NCI-H748 (cell line): ENCODE results near the gene LRFN3.
"Not testable (repeated sequence)": the region's sequence is repeated elsewhere in the genome, so short reads cannot be mapped to it uniquely, and the experiment has no call there.

Experiments used
- DNase-seq: peaks from one replicate; lab custom pipeline; 2025; ENCODE audit not compliant: unreplicated experiment; lab: John Stamatoyannopoulos, UW

The LRFN3 gene

DNA sequence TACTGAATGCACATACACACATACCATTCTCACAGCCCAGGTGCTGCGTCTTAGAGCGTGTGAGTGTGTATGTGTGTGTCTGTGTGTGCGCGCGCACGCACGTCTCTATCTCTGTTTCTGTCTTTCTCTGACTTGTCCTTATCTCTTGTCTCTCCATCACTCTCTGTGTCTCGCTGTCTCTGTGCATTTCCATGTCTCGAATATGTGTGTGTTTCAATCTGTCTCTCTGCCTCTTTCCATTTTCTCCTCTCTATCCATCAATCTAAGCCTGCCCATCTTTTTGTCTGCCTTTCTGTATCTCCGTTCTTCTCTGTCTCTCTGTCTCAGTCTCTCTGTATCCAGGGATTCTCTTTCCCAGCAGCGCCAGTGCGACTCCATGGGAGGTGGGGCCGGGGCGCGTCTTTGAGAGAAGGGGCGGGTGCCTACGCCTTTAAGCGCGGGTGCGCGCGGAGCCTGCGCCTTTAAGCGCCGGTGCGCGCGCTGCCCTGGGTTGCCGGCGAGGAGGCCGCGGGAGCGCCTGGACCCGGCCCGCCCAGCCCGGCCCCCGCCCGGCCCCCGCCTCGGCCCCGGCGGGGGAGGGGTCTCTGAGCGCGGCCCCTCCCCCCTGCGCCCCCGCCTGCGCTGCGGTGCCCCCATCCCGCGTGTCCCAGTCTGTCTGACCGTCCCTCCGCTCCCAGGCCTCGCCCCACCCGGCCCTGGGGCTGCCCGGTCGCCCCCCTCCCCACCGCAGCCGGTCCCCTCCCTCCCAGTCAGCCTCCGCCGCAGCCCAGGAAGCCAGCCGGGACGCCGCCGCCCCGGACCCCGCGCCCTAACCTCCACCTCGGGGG is at the start of gene LRFN3:
Gene LRFN3, plus strand, starts transcription at position 464 of the 827 bp plus-strand sequence. CDS start 3,052 bp downstream, outside the sequence.
- peak; percentile 98 for DNase-seq

- DNase-seq = no peak
Measured at GRCh38 chr19:35887197-35887596, 49.0 kb upstream of the LRFN3 start.

- no peak for DNase-seq
Measured at GRCh38 chr19:35888398-35888797, 47.8 kb upstream of the LRFN3 start.

DNA sequence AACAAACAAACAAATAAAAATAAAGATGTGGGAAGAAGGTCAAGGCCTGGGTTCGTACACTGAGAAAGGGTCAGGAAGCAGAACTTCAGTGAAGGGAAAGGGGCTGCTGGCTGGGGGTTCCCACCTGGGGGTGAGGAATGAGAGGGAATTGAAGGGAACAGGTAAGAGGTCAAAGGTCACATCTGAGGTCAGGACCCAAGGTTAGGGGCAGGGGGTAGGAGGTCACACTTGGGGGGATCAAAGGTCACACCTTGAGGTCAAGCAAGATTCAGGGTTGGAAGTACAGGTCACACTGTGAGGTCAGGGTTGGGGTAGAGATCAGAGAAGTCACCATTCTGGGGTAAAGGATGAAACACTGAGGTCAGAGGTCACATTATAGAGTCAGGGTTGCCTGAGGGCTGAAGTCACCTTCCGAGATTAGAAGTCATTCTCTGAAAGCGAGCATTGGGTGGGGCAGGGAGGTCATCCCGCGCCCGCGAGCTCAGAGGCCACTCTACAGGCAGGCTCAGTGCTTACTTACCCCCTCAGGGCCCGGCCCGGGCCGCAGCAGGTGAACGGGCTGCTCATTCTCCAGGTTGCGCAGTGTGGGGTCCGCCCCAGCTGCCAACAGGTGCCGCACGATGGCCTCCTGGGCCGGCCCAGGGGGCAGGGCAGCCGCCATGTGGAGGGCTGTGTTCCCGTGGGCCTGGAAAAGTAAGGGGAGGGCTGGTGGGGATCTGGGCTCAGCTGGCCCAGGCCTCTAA is 46.6 kb upstream of the LRFN3 start:
- DNase-seq = no peak

GRCh38 chr19:35890113-35890650 is 46.0 kb upstream of the LRFN3 start:
- no peak for DNase-seq

- not testable (repeated sequence) for DNase-seq
Measured at GRCh38 chr19:35891819-35892218, 44.4 kb upstream of the LRFN3 start.

DNA sequence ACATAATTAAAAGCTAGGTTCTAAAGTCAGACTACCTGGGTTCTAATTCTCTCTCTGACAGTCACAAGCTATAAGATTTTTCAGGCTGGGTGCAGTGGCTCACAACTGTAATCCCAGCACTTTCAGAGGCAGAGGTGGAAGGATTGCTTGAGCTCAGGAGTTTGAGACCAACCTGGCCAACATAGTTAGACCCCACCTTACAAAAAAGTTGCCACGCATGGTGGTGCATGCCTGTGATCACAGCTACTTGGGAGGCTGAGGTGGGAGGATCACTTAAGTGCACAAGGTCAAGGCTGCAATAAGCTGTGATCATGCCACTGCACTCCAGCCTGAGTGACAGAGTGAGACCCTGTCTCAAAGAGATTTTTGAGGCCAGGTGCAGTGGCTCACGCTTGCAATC is 41.8 kb upstream of the LRFN3 start:
- DNase-seq = no peak

GRCh38 chr19:35895911-35896642 is 40.1 kb upstream of the LRFN3 start:
- DNase-seq = no peak

DNA sequence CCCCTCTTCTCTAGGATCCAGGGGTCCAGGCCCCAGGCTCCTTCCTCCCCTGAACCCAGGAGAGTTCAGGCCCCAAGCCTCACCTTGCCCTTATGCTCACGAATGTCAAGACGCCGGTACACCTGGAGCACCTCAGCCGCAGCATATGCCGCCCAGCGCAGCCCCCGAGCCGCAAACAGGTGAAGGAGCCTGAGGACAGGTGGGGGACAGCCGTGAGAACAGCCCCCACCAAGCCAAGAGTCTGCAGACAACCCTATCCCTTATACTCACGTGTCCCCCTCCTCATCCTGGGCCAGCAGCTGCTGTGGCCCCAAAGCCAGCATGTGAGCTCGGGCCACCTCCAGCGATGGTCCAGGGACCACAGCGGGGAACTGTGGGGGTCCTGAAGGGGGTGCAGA is 39.5 kb upstream of the LRFN3 start:
- DNase-seq = no peak

DNA sequence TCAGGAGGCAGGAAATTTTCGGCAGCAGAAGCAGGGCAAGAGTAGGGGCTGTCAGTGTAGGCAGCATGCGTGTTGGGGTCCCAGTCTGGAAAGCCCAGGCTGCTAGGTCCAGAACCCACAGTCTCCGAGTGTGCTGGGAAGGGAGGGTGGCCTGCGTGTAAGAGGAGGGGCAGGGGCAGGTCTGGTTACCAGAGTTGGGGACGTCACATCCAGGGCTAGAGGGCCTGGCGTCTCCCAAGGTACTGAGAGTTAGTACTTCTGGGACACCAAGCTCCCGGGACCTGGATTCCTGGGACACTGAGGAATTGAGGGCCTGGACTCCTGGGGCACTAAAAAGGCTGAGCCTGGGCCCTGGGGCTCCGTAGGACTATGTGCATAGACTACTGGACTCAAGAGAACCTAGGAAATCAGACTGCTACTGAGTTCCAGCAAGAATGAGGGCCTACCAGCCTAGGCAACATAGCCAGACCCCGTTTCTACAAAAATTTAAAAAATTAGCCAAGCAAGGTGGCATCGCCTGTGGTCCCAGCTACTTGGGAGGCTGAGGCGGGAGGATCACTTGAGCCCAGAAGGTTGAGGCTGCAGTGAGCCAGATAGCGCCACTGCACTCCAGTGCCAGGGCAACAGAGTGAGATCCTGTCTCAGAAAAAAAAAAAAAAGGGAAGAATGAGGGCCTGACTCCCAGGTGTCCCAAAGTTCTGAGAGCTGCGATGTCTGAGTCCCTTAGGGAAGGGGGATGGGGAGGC is 38.3 kb upstream of the LRFN3 start:
- no peak for DNase-seq

DNA sequence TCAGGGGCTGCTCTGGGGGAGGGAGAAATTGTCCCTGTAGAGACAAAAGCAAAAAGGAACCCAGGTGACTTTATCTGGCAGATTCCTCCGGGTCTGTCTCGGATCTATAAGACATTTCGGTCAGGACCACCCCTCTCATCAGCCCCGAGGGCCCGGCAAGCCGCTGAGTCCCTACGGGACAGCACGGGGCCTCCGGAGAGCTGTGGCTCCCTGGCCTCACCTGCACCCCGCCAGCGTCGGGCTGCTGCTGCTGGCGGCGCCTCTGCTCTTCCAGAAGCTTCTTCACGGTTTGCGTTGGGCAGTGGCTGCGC is 37.7 kb upstream of the LRFN3 start:
- no peak for DNase-seq

GRCh38 chr19:35899547-35900214 is 36.5 kb upstream of the LRFN3 start:
- peak; percentile 87 for DNase-seq

GRCh38 chr19:35901055-35901644 is 35.0 kb upstream of the LRFN3 start:
- no peak for DNase-seq

- no peak for DNase-seq
Measured at GRCh38 chr19:35901854-35902661, 34.1 kb upstream of the LRFN3 start, which contains the start of gene HCST. Gene HCST, plus strand, starts transcription at chr19:35902529. Its CDS starts 65 bp downstream, at chr19:35902594.

DNA sequence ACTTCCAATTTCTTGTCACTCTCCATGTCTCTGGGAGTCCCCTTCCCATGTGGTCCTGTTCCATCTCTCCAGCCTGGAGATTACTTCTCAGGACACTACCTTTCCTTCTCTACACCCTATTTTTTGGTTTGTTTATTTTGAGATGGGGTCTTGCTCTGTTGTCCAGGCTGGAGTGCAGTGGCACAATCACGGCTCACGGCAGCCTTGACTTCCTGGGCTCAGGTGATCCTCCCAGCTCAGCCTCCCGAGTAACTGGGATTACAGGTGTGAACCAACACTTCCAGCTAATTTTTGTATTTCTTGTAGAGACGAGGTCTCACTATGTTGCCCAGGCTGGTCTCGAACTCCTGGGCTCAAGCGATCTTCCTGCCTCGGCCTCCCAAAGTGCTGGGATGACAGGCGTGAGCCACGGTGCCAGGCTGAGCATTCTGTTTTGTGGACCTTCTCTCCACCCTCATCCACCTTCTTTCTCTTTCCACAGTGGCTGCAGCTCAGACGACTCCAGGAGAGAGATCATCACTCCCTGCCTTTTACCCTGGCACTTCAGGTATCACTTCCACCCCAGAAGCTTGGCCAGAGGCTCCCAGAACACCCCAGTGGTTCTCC is 33.2 kb upstream of the LRFN3 start:
- DNase-seq = no peak

DNA sequence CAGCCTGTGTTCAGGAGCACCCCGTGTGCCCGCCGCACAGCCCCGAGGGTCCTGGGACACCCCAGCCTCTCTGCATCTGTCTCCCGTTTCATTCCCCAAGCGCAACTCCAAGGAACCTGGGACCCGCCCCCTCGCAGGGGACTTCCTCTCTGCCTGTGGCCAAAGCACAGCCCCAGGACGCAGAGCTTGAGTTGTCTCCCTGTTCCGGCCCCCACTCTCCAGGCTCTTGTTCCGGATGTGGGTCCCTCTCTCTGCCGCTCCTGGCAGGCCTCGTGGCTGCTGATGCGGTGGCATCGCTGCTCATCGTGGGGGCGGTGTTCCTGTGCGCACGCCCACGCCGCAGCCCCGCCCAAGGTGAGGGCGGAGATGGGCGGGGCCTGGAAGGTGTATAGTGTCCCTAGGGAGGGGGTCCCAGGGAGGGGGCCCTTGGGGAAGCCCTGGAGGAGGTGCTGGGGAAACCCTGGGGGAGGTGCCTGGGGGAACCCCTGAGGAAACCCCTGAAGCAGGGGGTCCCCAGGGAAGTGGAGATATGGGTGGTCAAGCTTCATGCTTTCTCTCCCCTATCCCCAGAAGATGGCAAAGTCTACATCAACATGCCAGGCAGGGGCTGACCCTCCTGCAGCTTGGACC is 32.5 kb upstream of the LRFN3 start:
- peak; percentile 68 for DNase-seq

- DNase-seq = no peak
Measured at GRCh38 chr19:35904311-35905068, 31.7 kb upstream of the LRFN3 start.
